Uterus (tissue), 4 donors: ENCODE results near the gene NR2C2. TPM values are rescaled to one million over a fixed set of nuclear protein-coding genes. Genes with fewer than 3 reads are reported as not detected.

ENCODE experiments used
- DNase-seq, 2 donors: peaks; one replicate each; pipeline ENCODE4 v3.0.0-alpha.2; 2019 to 2020
- H3K27ac ChIP-seq, 2 donors: fragments of 200-600 bp; sonication (generic); 1 replicate in 1 of 2; 2 replicates in 1 of 2; pipeline ENCODE4 v1.5.1; 2016 to 2018
- H3K27me3 ChIP-seq, 2 donors: fragments of 200-600 bp; sonication (generic); one replicate each; pipeline ENCODE4 v1.5.1; 2018 to 2019; ENCODE audit warnings: control low read depth in 1 of 2
- H3K36me3 ChIP-seq, 2 donors: fragments of 200-600 bp; sonication (generic); one replicate each; pipeline ENCODE4 v1.5.1; 2019; ENCODE audit warnings: control low read depth in 1 of 2
- H3K4me1 ChIP-seq, 2 donors: fragments of 200-600 bp; sonication (generic); one replicate each; pipeline ENCODE4 v1.5.1; 2018 to 2019; ENCODE audit warnings: control low read depth in 1 of 2
- H3K4me3 ChIP-seq, 2 donors: fragments of 200-600 bp; sonication (generic); 1 replicate in 1 of 2; 2 replicates in 1 of 2; pipeline ENCODE4 v1.5.1; 2018 to 2019; ENCODE audit warnings: mild to moderate bottlenecking in 1 of 2
- H3K9me3 ChIP-seq, 2 donors: fragments of 200-600 bp; sonication (generic); one replicate each; pipeline ENCODE4 v1.5.1; 2019; ENCODE audit warnings: control low read depth in 1 of 2
- CTCF ChIP-seq, 4 experiments: fragments of 200-600 bp in 2 of 4; fragments of 450-650 bp in 2 of 4; sonication (generic) in 2 of 4; IDR thresholded peaks; one replicate each; pipeline ENCODE4 v1.5.1; 2016 to 2019; ENCODE audit warnings: antibody characterized with exemption in 4 of 4, mild to moderate bottlenecking in 2 of 4, moderate library complexity in 1 of 4
- POLR2A ChIP-seq, 2 donors: fragments of 450-650 bp; IDR thresholded peaks; one replicate each; pipeline ENCODE4 v1.6.1; 2016; ENCODE audit warnings: antibody characterized with exemption in 2 of 2, mild to moderate bottlenecking in 1 of 2, moderate library complexity in 1 of 2
- intact Hi-C: fragments of 100-400 bp; cut with DNase I; formaldehyde crosslinking; loops from one replicate; pipeline ENCODE4 v1.15.1; 2023; ENCODE audit warnings: low total_unique reads
- total RNA-seq, 4 donors: library from RNA; depleted of rRNA in 3 of 4; stranded (reverse); fragments of >200 nt in 3 of 4; gene quantifications; one replicate each; pipeline versions ENCODE4 v1.1.0 to v1.2.4, GENCODE V29; 2014 to 2023
- donor health status: DM: yes; HTN: yes; CAD: no.

The NR2C2 gene
- total RNA-seq, 4 donors from 2014 or later, result 29.7 to 78.3 (median 61.0) TPM

GRCh38 chr3:14927308-14927707 is 20.1 kb upstream of the NR2C2 start:
- TF ChIP-seq CTCF (IDR thresholded peaks at IDR 0.05) (no peak), POLR2A (IDR thresholded peaks at IDR 0.05) (no peak)
- intact Hi-C loops, result no loop called here

GRCh38 chr3:14929310-14930074 is 17.9 kb upstream of the NR2C2 start:
- Histone ChIP-seq H3K4me3 (no peak overlapping the region), H3K4me1 (no peaks in the 10 kb centered on the region), H3K36me3 (no peaks in the 10 kb centered on the region), H3K9me3 (no peaks in the 10 kb centered on the region), H3K27ac (no peak overlapping the region), H3K27me3 (peaks cover 0 to 2% of the 10 kb centered on the region in 2 donors)
- intact Hi-C loops, result no loop called here
- TF ChIP-seq CTCF (IDR thresholded peaks at IDR 0.05) (no peak), POLR2A (IDR thresholded peaks at IDR 0.05) (no peak)
- DNase-seq, result no peak

More at GRCh38 chr3:14927308-14927707, 20.1 kb upstream of the NR2C2 start:
- DNase-seq, result no peak
- no peak overlapping the region for H3K4me3 ChIP-seq
- no peaks in the 10 kb centered on the region for H3K4me1 ChIP-seq
- no peaks in the 10 kb centered on the region for H3K36me3 ChIP-seq
- no peaks in the 10 kb centered on the region for H3K9me3 ChIP-seq
- no peaks in the 10 kb centered on the region for H3K27me3 ChIP-seq
- no peak overlapping the region for H3K27ac ChIP-seq

- no peaks in the 10 kb centered on the region for H3K36me3 ChIP-seq
- H3K27ac ChIP-seq, result peak overlapping the region in 1 of 2 donors; percentile 20
- DNase-seq, result no peak
- H3K27me3 ChIP-seq, result peaks cover 0 to 3% of the 10 kb centered on the region in 2 donors
- H3K4me3 ChIP-seq, result no peak overlapping the region
- intact Hi-C loops, result no loop called here
- no peak for TF ChIP-seq POLR2A (IDR thresholded peaks at IDR 0.05)
- no peak for TF ChIP-seq CTCF (IDR thresholded peaks at IDR 0.05)
- H3K4me1 ChIP-seq, result no peaks in the 10 kb centered on the region
- no peaks in the 10 kb centered on the region for H3K9me3 ChIP-seq
Measured at GRCh38 chr3:14933820-14934425, 13.5 kb upstream of the NR2C2 start.

- peaks cover 0 to 3% of the 10 kb centered on the region in 2 donors for H3K27me3 ChIP-seq
- H3K4me3 ChIP-seq, result no peak overlapping the region
- H3K27ac ChIP-seq, result no peak overlapping the region
- intact Hi-C loops, result no loop called here
- H3K36me3 ChIP-seq, result no peaks in the 10 kb centered on the region
- no peak for DNase-seq
- H3K9me3 ChIP-seq, result no peaks in the 10 kb centered on the region
- no peak for TF ChIP-seq CTCF (IDR thresholded peaks at IDR 0.05)
- no peak for TF ChIP-seq POLR2A (IDR thresholded peaks at IDR 0.05)
- no peaks in the 10 kb centered on the region for H3K4me1 ChIP-seq
Measured at GRCh38 chr3:14935592-14936345, 11.6 kb upstream of the NR2C2 start.

- H3K36me3 ChIP-seq, result no peaks in the 10 kb centered on the region
- H3K9me3 ChIP-seq, result no peaks in the 10 kb centered on the region
- TF ChIP-seq CTCF (IDR thresholded peaks at IDR 0.05) (no peak), POLR2A (IDR thresholded peaks at IDR 0.05) (no peak)
- intact Hi-C loops, result no loop called here
- no peaks in the 10 kb centered on the region for H3K4me1 ChIP-seq
- no peak overlapping the region for H3K4me3 ChIP-seq
- peaks cover 0 to 3% of the 10 kb centered on the region in 2 donors for H3K27me3 ChIP-seq
- H3K27ac ChIP-seq, result no peak overlapping the region
- no peak for DNase-seq
Measured at GRCh38 chr3:14938954-14939353, 8.4 kb upstream of the NR2C2 start.
